Neural cell (in vitro differentiated cells): ENCODE measurements around the gene MC1R. TPM values are rescaled to one million over a fixed set of nuclear protein-coding genes. Genes with fewer than 3 reads are reported as not detected.

Source experiments
- H2AFZ ChIP-seq: fragments of 200-600, 300-800 bp; sonication (generic), shearing (Covaris generic); 2 replicates; pipeline ENCODE4 v1.6.0; 2014; ENCODE audit warnings: low read depth, mild to moderate bottlenecking, antibody characterized with exemption, low read length, moderate library complexity
- H3F3A ChIP-seq: fragments of 200-600 bp; shearing (Covaris generic); 2 replicates; pipeline ENCODE4 v1.6.1; 2016; ENCODE audit warnings: mild to moderate bottlenecking, moderate library complexity, mixed read lengths, antibody characterized with exemption, low read length; ENCODE audit not compliant: insufficient read depth, poor library complexity, severe bottlenecking
- H3K27ac ChIP-seq: fragments of 200-600, 300-800 bp; sonication (generic), shearing (Covaris generic); 2 replicates; pipeline ENCODE4 v1.5.1; 2014; ENCODE audit warnings: mild to moderate bottlenecking, low read length, moderate library complexity
- H3K27me3 ChIP-seq: fragments of 300-800, 200-600 bp; sonication (generic), shearing (Covaris generic); 2 replicates; pipeline ENCODE4 v1.6.0; 2014; ENCODE audit warnings: mild to moderate bottlenecking, low read depth, low read length, moderate library complexity; ENCODE audit not compliant: insufficient read depth
- H3K36me3 ChIP-seq: fragments of 300-800, 200-600 bp; sonication (generic), shearing (Covaris generic); 2 replicates; pipeline ENCODE4 v1.5.1; 2014; ENCODE audit warnings: mild to moderate bottlenecking, antibody characterized with exemption, low read length, moderate library complexity; ENCODE audit not compliant: insufficient read depth
- H3K4me2 ChIP-seq: fragments of 300-800, 200-600 bp; sonication (generic), shearing (Covaris generic); 2 replicates; pipeline ENCODE4 v1.6.0; 2014; ENCODE audit warnings: mild to moderate bottlenecking, low read length
- H3K4me3 ChIP-seq: fragments of 300-800, 200-600 bp; sonication (generic), shearing (Covaris generic); 2 replicates; pipeline ENCODE4 v1.5.1; 2014; ENCODE audit warnings: mild to moderate bottlenecking, low read length, moderate library complexity
- H3K79me2 ChIP-seq: fragments of 200-600 bp; shearing (Covaris generic); replicated peaks from 2 replicates; pipeline ENCODE4 v1.6.0; 2014; ENCODE audit warnings: mild to moderate bottlenecking, low read length, moderate library complexity; ENCODE audit not compliant: insufficient read depth
- H3K9ac ChIP-seq: fragments of 300-800, 200-600 bp; sonication (generic), shearing (Covaris generic); 2 replicates; pipeline ENCODE4 v1.6.1; 2016; ENCODE audit warnings: mild to moderate bottlenecking, low read length, mixed read lengths
- H3K9me2 ChIP-seq: fragments of 200-600 bp; shearing (Covaris generic); 2 replicates; pipeline ENCODE4 v1.6.1; 2016; ENCODE audit warnings: mild to moderate bottlenecking, low read length, mixed read lengths; ENCODE audit not compliant: insufficient read depth
- H3K9me3 ChIP-seq: fragments of 200-600, 300-800 bp; sonication (generic), shearing (Covaris generic); 2 replicates; pipeline ENCODE4 v1.6.1; 2016; ENCODE audit warnings: mild to moderate bottlenecking, mixed run types, low read length, moderate library complexity, mixed read lengths
- H4K20me1 ChIP-seq: fragments of 200-600 bp; shearing (Covaris generic); 2 replicates; pipeline ENCODE4 v1.6.1; 2016; ENCODE audit warnings: mild to moderate bottlenecking, mixed run types; ENCODE audit not compliant: insufficient read depth
- CTCF ChIP-seq: fragments of 450-650 bp; IDR thresholded peaks from 2 replicates; pipeline ENCODE4 v1.5.1; 2014; ENCODE audit warnings: antibody characterized with exemption, mild to moderate bottlenecking, moderate library complexity; ENCODE audit not compliant: poor library complexity, severe bottlenecking
- EP300 ChIP-seq: fragments of 450-650 bp; conservative IDR thresholded peaks from 2 replicates; pipeline ENCODE4 v1.6.1; 2014; ENCODE audit warnings: antibody characterized with exemption, mild to moderate bottlenecking, moderate library complexity; ENCODE audit not compliant: poor library complexity, severe bottlenecking
- EZH2 ChIP-seq: fragments of 200-600, 300-800 bp; shearing (Covaris generic), sonication (generic); IDR thresholded peaks from 2 replicates; pipeline ENCODE4 v1.6.1; 2014; ENCODE audit warnings: antibody characterized with exemption, low read length, borderline replicate concordance, mild to moderate bottlenecking; ENCODE audit not compliant: insufficient read depth, poor library complexity, severe bottlenecking
- MXI1 ChIP-seq: fragments of 450-650 bp; conservative IDR thresholded peaks from 2 replicates; pipeline ENCODE4 v1.6.1; 2014; ENCODE audit warnings: antibody characterized with exemption, mild to moderate bottlenecking; ENCODE audit not compliant: poor library complexity, severe bottlenecking
- POLR2AphosphoS5 ChIP-seq: IDR thresholded peaks from 2 replicates; pipeline ENCODE4 v1.6.1; 2012
- RAD21 ChIP-seq: fragments of 450-650 bp; conservative IDR thresholded peaks from 2 replicates; pipeline ENCODE4 v1.6.1; 2014; ENCODE audit warnings: antibody characterized with exemption, mild to moderate bottlenecking, moderate library complexity
- REST ChIP-seq: IDR thresholded peaks from 2 replicates; pipeline ENCODE4 v1.6.1; 2012; ENCODE audit warnings: borderline replicate concordance
- SMC3 ChIP-seq: fragments of 450-650 bp; conservative IDR thresholded peaks from 2 replicates; pipeline ENCODE4 v1.6.1; 2014; ENCODE audit warnings: antibody characterized with exemption, mild to moderate bottlenecking, moderate library complexity; ENCODE audit not compliant: poor library complexity
- TAF1 ChIP-seq: IDR thresholded peaks from 2 replicates; pipeline ENCODE4 v1.6.1; 2012; ENCODE audit warnings: low read depth
- polyA plus RNA-seq: library from polyadenylated mRNA; depleted of rRNA; stranded (reverse); fragments of >200 nt; gene quantifications from 2 replicates; pipeline ENCODE4 v1.2.3, GENCODE V29; 2014

MC1R gene
- polyA plus RNA-seq, 1 donor from 2014 or later = 21.3 TPM

GRCh38 chr16:89960966-89961365 lies 42.3 kb downstream of the MC1R start:
- no peaks in the 10 kb centered on the region for H3F3A ChIP-seq
- no peak overlapping the region for H3K4me3 ChIP-seq
- no peaks in the 10 kb centered on the region for H3K36me3 ChIP-seq
- H4K20me1 ChIP-seq = no peaks in the 10 kb centered on the region
- H3K4me2 ChIP-seq = no peak overlapping the region
- no peaks in the 10 kb centered on the region for H3K27me3 ChIP-seq
- H3K9me3 ChIP-seq = no peaks in the 10 kb centered on the region
- no peak overlapping the region for H2AFZ ChIP-seq
- H3K79me2 ChIP-seq = no peaks in the 10 kb centered on the region
- no peak overlapping the region for H3K27ac ChIP-seq
- H3K9me2 ChIP-seq = no peaks in the 10 kb centered on the region
- TF ChIP-seq REST (no peak), RAD21 (no peak), EP300 (no peak), MXI1 (no peak), POLR2AphosphoS5 (no peak), CTCF (no peak), TAF1 (no peak), SMC3 (no peak), EZH2 (no peak)
- H3K9ac ChIP-seq = no peak overlapping the region

- Histone ChIP-seq H3K4me2 (no peak overlapping the region), H3K9me2 (no peaks in the 10 kb centered on the region), H3F3A (no peaks in the 10 kb centered on the region), H2AFZ (no peak overlapping the region), H4K20me1 (no peaks in the 10 kb centered on the region), H3K36me3 (no peaks in the 10 kb centered on the region), H3K79me2 (no peaks in the 10 kb centered on the region), H3K9ac (no peak overlapping the region), H3K9me3 (no peaks in the 10 kb centered on the region), H3K4me3 (no peak overlapping the region), H3K27ac (no peak overlapping the region), H3K27me3 (no peaks in the 10 kb centered on the region)
- TF ChIP-seq POLR2AphosphoS5 = no peak
- no peak for TF ChIP-seq TAF1
- no peak for TF ChIP-seq REST
- no peak for TF ChIP-seq MXI1
- no peak for TF ChIP-seq RAD21
- TF ChIP-seq CTCF = no peak
- no peak for TF ChIP-seq EZH2
- no peak for TF ChIP-seq EP300
- no peak for TF ChIP-seq SMC3
Observed at GRCh38 chr16:89961920-89962319, 43.3 kb downstream of the MC1R start.
